ENCODE results near the gene RPN1.
A peak's percentile ranks its signal among the peaks of the same experiment; 100 is the strongest.

Gene RPN1

DNA sequence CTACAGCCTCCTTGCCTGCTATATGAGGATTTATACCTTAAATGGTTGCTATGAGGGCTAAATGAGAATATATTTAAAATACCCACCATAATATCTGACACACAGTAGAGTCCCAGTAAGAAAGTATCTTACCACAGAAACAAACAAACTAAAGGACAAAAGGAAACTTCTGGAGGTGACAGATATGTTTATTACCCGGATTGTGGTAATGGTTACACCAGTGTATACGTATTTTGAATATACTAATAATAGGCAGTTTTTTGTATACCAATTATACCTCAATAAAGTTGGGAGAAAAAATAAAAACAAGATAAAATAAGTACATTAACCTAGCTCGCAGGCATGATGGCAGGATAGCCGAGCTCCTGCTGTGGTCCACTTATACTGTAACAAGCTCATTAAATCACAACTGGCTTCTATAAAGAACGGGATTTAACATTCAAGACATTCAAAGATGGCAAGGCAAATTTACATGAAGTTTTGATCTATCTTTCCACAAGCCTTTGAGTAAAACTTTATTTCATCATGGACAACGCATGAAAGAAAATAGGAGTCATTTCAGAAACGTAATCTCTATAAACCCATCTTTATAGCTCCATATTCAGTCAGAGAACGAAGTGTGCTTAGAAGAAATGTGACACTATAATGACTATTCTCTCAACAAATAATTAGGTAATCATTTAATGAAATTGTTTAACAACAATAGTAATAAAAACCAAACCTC, 1.5 kb downstream of the RPN1 start:
- no peak overlapping the region for H3K9ac ChIP-seq

DNA sequence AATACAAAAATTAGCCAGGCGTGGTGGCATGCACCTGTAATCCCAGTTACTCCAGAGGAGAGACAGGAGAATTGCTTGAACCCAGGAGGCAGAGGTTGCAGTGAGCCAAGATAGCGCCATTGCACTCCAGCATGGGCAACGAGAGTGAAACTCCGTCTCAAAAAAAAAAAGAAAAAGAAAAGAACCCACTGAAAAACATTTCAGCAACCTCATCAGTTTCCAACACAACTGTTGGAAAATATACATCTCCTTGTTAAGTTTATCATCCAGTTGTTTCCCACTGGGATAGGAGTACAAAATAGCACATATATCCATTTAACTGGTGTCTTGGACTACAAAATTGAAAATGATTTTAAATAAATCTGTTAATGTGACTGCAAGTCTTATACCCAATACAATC, 2.2 kb downstream of the RPN1 start:
- peak overlapping the region; percentile 81 for H3K4me2 ChIP-seq (ENCODE audit: low read length)
- no peak overlapping the region for H3K9ac ChIP-seq
- H3K27me3 ChIP-seq (ENCODE audit: control insufficient read depth, insufficient read depth, low read length): no peaks in the 10 kb centered on the region
- no peaks in the 10 kb centered on the region for H3K36me3 ChIP-seq (ENCODE audit: control insufficient read depth, insufficient read depth, low read length)
- peaks cover 62% of the 10 kb centered on the region for H3K79me2 ChIP-seq
- no peak overlapping the region for H2AFZ ChIP-seq
- H3K4me3 ChIP-seq (ENCODE audit: low read depth, low read length): no peak overlapping the region
- TF ChIP-seq CTCF (IDR thresholded peaks at IDR 0.05): no peak
- H3K27ac ChIP-seq: no peak overlapping the region
- H3K4me1 ChIP-seq: no peaks in the 10 kb centered on the region
- H3K9me3 ChIP-seq (ENCODE audit: control insufficient read depth, low read length): no peaks in the 10 kb centered on the region

More for the DNA sequence above, 1.5 kb downstream of the RPN1 start:
- peak overlapping the region; percentile 81 for H3K4me2 ChIP-seq (ENCODE audit: low read length)
- H3K4me3 ChIP-seq (ENCODE audit: low read depth, low read length): peak overlapping the region; percentile 81
- H3K36me3 ChIP-seq (ENCODE audit: control insufficient read depth, insufficient read depth, low read length): no peaks in the 10 kb centered on the region
- H3K4me1 ChIP-seq: no peaks in the 10 kb centered on the region
- no peak overlapping the region for H2AFZ ChIP-seq
- no peaks in the 10 kb centered on the region for H3K9me3 ChIP-seq (ENCODE audit: control insufficient read depth, low read length)
- no peaks in the 10 kb centered on the region for H3K27me3 ChIP-seq (ENCODE audit: control insufficient read depth, insufficient read depth, low read length)
- TF ChIP-seq CTCF (IDR thresholded peaks at IDR 0.05): no peak
- H3K79me2 ChIP-seq: peaks cover 55% of the 10 kb centered on the region
- H3K27ac ChIP-seq: no peak overlapping the region

GRCh38 chr3:128647307-128647706, 3.3 kb downstream of the RPN1 start:
- TF ChIP-seq CTCF (IDR thresholded peaks at IDR 0.05): no peak
- no peaks in the 10 kb centered on the region for H3K4me1 ChIP-seq
- peaks cover 73% of the 10 kb centered on the region for H3K79me2 ChIP-seq

DNA sequence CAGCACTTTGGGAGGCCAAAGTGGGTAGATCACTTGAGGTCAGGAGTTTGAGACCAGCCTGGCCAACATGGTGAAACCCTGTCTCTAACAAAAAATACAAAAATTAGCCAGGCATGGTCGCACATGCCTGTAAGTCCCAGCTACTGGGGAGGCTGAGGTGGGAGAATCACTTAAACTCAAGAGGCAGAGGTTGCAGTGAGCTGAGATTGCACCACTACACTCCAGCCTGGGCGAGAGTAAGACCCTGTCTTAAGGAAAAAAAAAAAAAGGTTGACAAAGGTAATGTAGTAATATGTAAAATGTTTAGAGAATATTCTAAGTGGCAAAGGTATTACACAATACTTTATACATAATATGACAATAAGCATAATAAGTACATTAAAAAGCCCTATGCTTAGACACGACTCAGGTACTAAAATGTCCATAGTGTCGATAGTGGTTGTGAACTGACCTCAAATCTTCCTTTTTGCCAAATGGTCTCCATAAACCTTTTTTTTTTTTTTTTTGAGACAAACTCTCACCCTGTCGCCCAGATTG, 16.5 kb downstream of the RPN1 start:
- no peaks in the 10 kb centered on the region for H3K36me3 ChIP-seq (ENCODE audit: control insufficient read depth, insufficient read depth, low read length)
- no peaks in the 10 kb centered on the region for H3K9me3 ChIP-seq (ENCODE audit: control insufficient read depth, low read length)
- H3K9ac ChIP-seq: no peak overlapping the region
- H3K27ac ChIP-seq: no peak overlapping the region
- H3K27me3 ChIP-seq (ENCODE audit: control insufficient read depth, insufficient read depth, low read length): no peaks in the 10 kb centered on the region
- H2AFZ ChIP-seq: no peak overlapping the region
- H3K4me2 ChIP-seq (ENCODE audit: low read length): no peak overlapping the region
- no peaks in the 10 kb centered on the region for H3K4me1 ChIP-seq
- H3K4me3 ChIP-seq (ENCODE audit: low read depth, low read length): no peak overlapping the region
- peaks cover 40% of the 10 kb centered on the region for H3K79me2 ChIP-seq
- TF ChIP-seq CTCF (IDR thresholded peaks at IDR 0.05): no peak

More at GRCh38 chr3:128647307-128647706, 3.3 kb downstream of the RPN1 start:
- Histone ChIP-seq H3K4me3 (ENCODE audit: low read depth, low read length) (no peak overlapping the region), H3K27ac (no peak overlapping the region), H3K4me2 (ENCODE audit: low read length) (no peak overlapping the region), H2AFZ (no peak overlapping the region), H3K9ac (no peak overlapping the region), H3K36me3 (ENCODE audit: control insufficient read depth, insufficient read depth, low read length) (no peaks in the 10 kb centered on the region), H3K27me3 (ENCODE audit: control insufficient read depth, insufficient read depth, low read length) (no peaks in the 10 kb centered on the region), H3K9me3 (ENCODE audit: control insufficient read depth, low read length) (no peaks in the 10 kb centered on the region)

- Histone ChIP-seq H3K4me1 (no peaks in the 10 kb centered on the region), H3K9ac (no peak overlapping the region), H3K79me2 (peaks cover 39% of the 10 kb centered on the region), H3K27me3 (ENCODE audit: control insufficient read depth, insufficient read depth, low read length) (no peaks in the 10 kb centered on the region), H3K4me2 (ENCODE audit: low read length) (no peak overlapping the region), H3K9me3 (ENCODE audit: control insufficient read depth, low read length) (no peaks in the 10 kb centered on the region), H3K36me3 (ENCODE audit: control insufficient read depth, insufficient read depth, low read length) (no peaks in the 10 kb centered on the region), H2AFZ (no peak overlapping the region), H3K27ac (no peak overlapping the region), H3K4me3 (ENCODE audit: low read depth, low read length) (no peak overlapping the region)
- TF ChIP-seq CTCF (IDR thresholded peaks at IDR 0.05): no peak
Observed at GRCh38 chr3:128632301-128632700, 18.3 kb downstream of the RPN1 start.
